GM23338 (cell line): Measurements from ENCODE around the gene KDR.

Source experiments
- CREB1 ChIP-seq: fragments of 250-450 bp; sonication (Bioruptor Pico); IDR thresholded peaks from 2 replicates; pipeline ENCODE4 v1.5.0; 2020; ENCODE audit warnings: low read depth, mild to moderate bottlenecking, moderate library complexity
- CTCF ChIP-seq, 2 experiments: fragments of 200-600 bp in 1 of 2; sonication (generic) in 1 of 2; conservative IDR thresholded peaks; 2 replicates each; pipeline versions ENCODE4 v1.5.1 to v1.6.1; 2016 to 2017; ENCODE audit warnings: antibody characterized with exemption in 2 of 2, low read depth in 2 of 2, mild to moderate bottlenecking in 2 of 2, moderate library complexity in 1 of 2
- ETS1 ChIP-seq: IDR thresholded peaks from 2 replicates; pipeline ENCODE4 v1.6.1; 2016; ENCODE audit warnings: antibody characterized with exemption
- EZH2 ChIP-seq: fragments of 200-600 bp; sonication (generic); IDR thresholded peaks from one replicate; pipeline ENCODE4 v1.8.0; 2017; ENCODE audit warnings: antibody characterized with exemption, mild to moderate bottlenecking, low read depth; ENCODE audit not compliant: unreplicated experiment
- EZH2phosphoT487 ChIP-seq: fragments of 200-600 bp; sonication (generic); IDR thresholded peaks from one replicate; pipeline ENCODE4 v1.8.1; 2018; ENCODE audit warnings: antibody characterized with exemption; ENCODE audit not compliant: unreplicated experiment
- JUNB ChIP-seq: IDR thresholded peaks from one replicate; pipeline ENCODE4 v1.6.1; 2016; ENCODE audit warnings: antibody characterized with exemption; ENCODE audit not compliant: unreplicated experiment
- NANOG ChIP-seq: IDR thresholded peaks from 2 replicates; pipeline ENCODE4 v1.6.1; 2016; ENCODE audit warnings: antibody characterized with exemption, borderline replicate concordance
- POLR2AphosphoS5 ChIP-seq: IDR thresholded peaks from 2 replicates; pipeline ENCODE4 v1.6.1; 2016; ENCODE audit warnings: antibody characterized with exemption, low read depth
- REST ChIP-seq: IDR thresholded peaks from one replicate; pipeline ENCODE4 v1.6.1; 2018; ENCODE audit warnings: antibody characterized with exemption; ENCODE audit not compliant: unreplicated experiment
- STAT1 ChIP-seq: IDR thresholded peaks from one replicate; pipeline ENCODE4 v1.6.1; 2016; ENCODE audit warnings: antibody characterized with exemption; ENCODE audit not compliant: unreplicated experiment
- ZNF114 ChIP-seq: fragments of 250-450 bp; sonication (Bioruptor Pico); IDR thresholded peaks from 2 replicates; pipeline ENCODE4 v1.5.0; 2020; ENCODE audit warnings: mild to moderate bottlenecking, moderate library complexity
- ZNF331 ChIP-seq: fragments of 250-450 bp; sonication (Bioruptor Pico); IDR thresholded peaks from 2 replicates; pipeline ENCODE4 v1.5.0; 2020; ENCODE audit warnings: low read depth, mild to moderate bottlenecking, moderate library complexity
- ZNF462 ChIP-seq: fragments of 250-450 bp; sonication (Bioruptor Pico); IDR thresholded peaks from 2 replicates; pipeline ENCODE4 v1.5.0; 2020; ENCODE audit warnings: mild to moderate bottlenecking, moderate library complexity

- no peak for TF ChIP-seq CTCF (conservative IDR thresholded peaks at IDR 0.05; ENCODE audit: low read depth in 2 of 2)
- no peak for TF ChIP-seq EZH2
- TF ChIP-seq CREB1 (CRISPR knock-in tag), result no peak
- no peak for TF ChIP-seq REST
- no peak for TF ChIP-seq POLR2AphosphoS5
- TF ChIP-seq EZH2phosphoT487, result no peak
- TF ChIP-seq ZNF331, result no peak
- TF ChIP-seq JUNB, result no peak
- no peak for TF ChIP-seq ETS1
- TF ChIP-seq ZNF114 (CRISPR knock-in tag), result no peak
- TF ChIP-seq STAT1, result no peak
- TF ChIP-seq NANOG, result no peak
- no peak for TF ChIP-seq ZNF462 (CRISPR knock-in tag)
Observed at GRCh38 chr4:55123791-55124190, 1.6 kb downstream of the KDR start.
